ENCODE data around the gene MAST4.
A peak's percentile ranks its signal among the peaks of the same experiment; 100 is the strongest.

Gene MAST4

DNA sequence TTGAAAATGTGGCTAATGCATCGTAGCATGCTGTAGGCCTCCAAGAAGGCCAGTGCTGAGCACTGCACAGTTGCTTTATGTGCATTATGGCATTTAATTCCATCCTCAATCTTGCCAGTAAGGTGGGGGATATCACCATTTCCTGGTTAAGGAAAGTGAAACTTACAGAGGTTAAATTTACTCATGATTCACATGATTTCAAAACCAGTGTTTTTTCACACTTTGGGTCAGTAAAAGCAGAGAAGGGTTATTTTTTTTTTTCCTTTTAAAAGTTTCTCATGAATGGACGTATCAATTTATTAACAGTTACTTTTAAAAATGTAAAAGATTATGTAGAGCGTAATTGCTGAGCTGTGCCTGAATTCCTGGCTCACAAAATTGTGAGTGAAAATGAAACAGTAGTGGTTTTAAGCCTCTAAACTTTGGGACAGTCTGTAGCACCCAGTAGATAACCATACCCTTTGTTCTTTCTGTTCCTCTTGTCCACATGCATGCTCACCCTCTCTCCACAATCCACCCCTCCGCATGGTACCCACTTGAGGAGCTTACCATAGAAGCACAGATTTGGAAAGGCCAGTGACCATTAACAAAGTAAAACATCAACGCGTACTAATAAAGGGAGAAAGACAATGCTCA, 21.2 kb downstream of the MAST4 start:
- H3K4me3 Mint-ChIP-seq: no peak overlapping the region
- peaks cover 42% of the 10 kb centered on the region for H3K4me1 Mint-ChIP-seq
- DNase-seq: no peak
- H3K27me3 Mint-ChIP-seq: peaks cover 7% of the 10 kb centered on the region
- peak overlapping the region; percentile 79 for H3K27ac Mint-ChIP-seq
- CTCF ChIA-PET: interaction anchor here (1.0 kb wide), 1 partner anchor 86 kb away, joined by 4 read pairs; no protein-coding TSS in a partner anchor
- peaks cover 2% of the 10 kb centered on the region for H3K9me3 Mint-ChIP-seq
- peaks cover 4% of the 10 kb centered on the region for H3K36me3 Mint-ChIP-seq

DNA sequence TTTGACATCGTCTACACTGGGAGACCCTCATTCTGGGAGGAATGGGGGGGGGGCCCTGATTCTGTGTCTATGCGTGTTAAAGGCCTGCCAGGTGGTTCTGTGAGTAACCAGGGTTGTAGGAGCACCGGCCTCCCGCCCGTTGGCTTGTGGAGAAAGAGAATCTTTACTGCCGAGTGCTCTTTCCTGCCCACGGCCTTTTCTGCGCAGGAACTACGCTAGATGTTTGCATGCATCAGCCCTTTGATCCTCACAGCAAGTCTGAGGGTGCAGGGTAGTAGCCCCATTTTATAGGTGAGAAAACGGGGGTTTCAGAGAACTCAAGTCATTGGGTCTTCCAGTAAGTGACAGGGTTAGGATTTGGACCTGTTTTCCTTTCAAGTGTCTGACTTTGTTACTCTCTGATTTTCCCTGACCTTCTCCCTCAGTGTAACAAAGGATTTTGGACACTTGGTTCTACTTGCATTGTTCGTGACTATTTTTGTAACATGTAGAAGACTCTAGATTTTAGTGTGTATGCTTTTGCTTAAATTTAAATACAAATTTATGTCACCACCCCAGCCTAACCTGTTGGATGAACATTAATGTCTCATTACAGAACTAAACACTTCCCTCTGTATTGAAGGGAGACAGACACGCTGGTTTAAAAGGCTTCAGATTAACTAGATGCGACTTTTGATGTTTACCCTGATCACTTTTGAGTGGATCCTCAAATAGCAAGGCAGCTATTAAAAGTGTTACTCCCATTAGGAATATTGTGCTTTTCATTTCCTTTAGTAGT, 22.0 kb downstream of the MAST4 start:
- DNase-seq: peak; percentile 32

DNA sequence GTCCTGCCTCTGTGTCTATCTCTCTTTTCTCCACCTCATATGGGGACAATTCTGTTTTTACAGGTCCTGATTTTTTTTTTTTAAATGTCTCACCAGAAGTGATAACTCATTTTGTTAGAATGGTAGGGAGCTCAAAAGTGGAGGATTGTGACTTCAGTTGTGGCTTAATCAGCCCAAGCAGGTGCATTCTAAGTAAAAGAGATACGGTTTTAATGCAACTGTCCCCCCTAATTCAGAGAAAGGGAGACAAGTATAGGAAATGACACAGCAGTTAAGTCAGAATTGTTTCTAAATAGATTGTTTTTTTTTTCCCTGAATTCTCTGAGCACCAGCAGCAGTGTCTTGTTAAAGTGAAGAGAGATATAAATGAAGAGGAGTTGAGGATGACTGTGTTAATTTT, 24.5 kb downstream of the MAST4 start:
- Mint-ChIP-seq H3K27me3 (peaks cover 4% of the 10 kb centered on the region), H3K4me1 (peaks cover 42% of the 10 kb centered on the region), H3K4me3 (no peak overlapping the region), H3K36me3 (peaks cover 2% of the 10 kb centered on the region), H3K9me3 (peaks cover 7% of the 10 kb centered on the region), H3K27ac (peak overlapping the region; percentile 74)
- DNase-seq: no peak
- CTCF ChIA-PET: no interaction called here

More for the DNA sequence above, 22.0 kb downstream of the MAST4 start:
- peak overlapping the region; percentile 79 for H3K27ac Mint-ChIP-seq
- no peak overlapping the region for H3K4me3 Mint-ChIP-seq
- peaks cover 4% of the 10 kb centered on the region for H3K27me3 Mint-ChIP-seq
- peaks cover 2% of the 10 kb centered on the region for H3K36me3 Mint-ChIP-seq
- CTCF ChIA-PET: no interaction called here
- H3K4me1 Mint-ChIP-seq: peaks cover 42% of the 10 kb centered on the region
- peaks cover 5% of the 10 kb centered on the region for H3K9me3 Mint-ChIP-seq

DNA sequence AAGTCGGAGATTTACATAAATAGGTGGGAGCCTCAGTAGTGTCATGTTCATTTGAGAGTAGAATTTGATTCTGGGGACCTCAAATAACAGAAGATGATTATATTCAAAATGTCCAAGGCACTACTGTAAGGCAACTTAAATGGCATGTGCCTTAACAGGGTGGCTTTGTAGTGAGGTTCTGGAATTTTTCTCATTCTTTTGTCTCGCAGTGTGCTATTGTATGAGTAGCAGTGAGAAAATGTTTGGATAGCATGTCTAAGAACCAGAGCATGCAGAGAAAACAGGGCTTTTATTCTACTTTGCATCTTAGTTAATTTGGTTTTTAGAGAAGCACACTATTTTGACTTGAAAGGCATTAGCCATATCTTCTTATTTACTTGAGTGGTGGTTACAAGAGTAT, 25.0 kb downstream of the MAST4 start:
- no peak for DNase-seq
- Mint-ChIP-seq H3K27me3 (peaks cover 4% of the 10 kb centered on the region), H3K4me1 (peaks cover 42% of the 10 kb centered on the region), H3K36me3 (peaks cover 2% of the 10 kb centered on the region), H3K9me3 (peaks cover 7% of the 10 kb centered on the region), H3K27ac (peak overlapping the region; percentile 74), H3K4me3 (no peak overlapping the region)
- CTCF ChIA-PET: no interaction called here

DNA sequence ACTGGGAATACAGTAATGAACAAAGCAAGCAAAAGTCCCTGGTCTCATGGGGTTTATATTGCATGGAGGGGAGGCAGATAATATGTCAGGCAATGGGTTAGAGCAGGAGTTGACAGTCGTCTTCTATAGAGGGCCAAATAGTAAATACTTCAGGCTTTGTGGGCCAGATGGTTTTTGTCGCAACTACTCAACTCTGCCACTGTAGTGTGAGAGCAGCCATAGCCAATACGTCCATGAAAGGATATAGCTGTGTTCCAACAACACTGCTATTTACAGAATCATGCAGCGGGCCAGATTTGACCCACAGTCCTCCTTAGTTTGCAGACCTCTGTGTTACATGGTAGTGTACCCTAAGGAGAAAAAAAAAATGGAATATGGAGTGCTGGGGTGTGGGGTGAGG, 25.5 kb downstream of the MAST4 start:
- Mint-ChIP-seq H3K27me3 (peaks cover 4% of the 10 kb centered on the region), H3K36me3 (peaks cover 2% of the 10 kb centered on the region), H3K4me3 (no peak overlapping the region), H3K9me3 (peaks cover 7% of the 10 kb centered on the region), H3K27ac (no peak overlapping the region), H3K4me1 (peaks cover 38% of the 10 kb centered on the region)
- CTCF ChIA-PET: no interaction called here
- no peak for DNase-seq

DNA sequence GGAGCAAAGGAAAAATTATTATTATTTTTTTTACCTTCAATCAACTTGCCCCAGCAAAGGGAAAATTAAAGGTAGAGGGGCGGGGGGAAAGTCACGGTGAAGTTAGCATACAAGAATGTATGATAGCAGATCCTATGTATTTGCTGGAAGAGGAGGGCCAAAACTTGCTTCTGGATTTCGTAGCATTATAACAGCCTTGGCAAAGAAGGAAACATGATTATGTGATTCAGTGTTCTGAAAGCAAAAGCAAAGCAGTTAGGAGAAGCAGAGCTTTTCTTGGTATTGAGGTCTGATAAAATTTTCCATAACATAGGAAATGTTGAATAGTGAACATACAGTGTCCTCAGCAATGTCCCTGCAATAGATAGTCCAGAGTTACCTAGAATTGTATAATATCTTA, 32.4 kb downstream of the MAST4 start:
- CTCF ChIA-PET: no interaction called here

DNA sequence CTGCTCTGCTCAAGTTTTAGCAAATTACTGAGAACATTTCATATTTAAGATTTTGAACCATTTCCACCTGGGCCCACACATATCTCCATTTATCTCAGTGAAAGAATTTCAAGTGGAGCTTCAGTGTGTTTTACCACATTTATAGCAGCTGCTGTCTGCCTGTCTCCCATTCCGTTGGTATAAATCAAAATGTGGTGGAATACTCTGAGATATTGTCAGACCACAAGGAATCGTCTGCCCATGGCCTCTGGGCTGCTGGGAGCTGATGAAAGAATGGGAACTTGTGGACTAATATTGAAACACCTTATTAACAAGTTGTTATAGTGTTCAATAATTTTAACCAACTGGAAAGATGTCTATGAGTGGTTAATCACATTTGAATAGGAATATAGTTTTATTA, 33.3 kb downstream of the MAST4 start:
- peaks cover 13% of the 10 kb centered on the region for H3K27me3 Mint-ChIP-seq
- H3K27ac Mint-ChIP-seq: no peak overlapping the region
- no peaks in the 10 kb centered on the region for H3K36me3 Mint-ChIP-seq
- no peaks in the 10 kb centered on the region for H3K4me1 Mint-ChIP-seq
- CTCF ChIA-PET: interaction anchor here (0.6 kb wide), 1 partner anchor 152 kb away, joined by 3 read pairs; no protein-coding TSS in a partner anchor
- H3K4me3 Mint-ChIP-seq: no peak overlapping the region
- DNase-seq: no peak
- H3K9me3 Mint-ChIP-seq: no peaks in the 10 kb centered on the region

More for the DNA sequence above, 32.4 kb downstream of the MAST4 start:
- H3K4me3 Mint-ChIP-seq: no peak overlapping the region
- H3K27me3 Mint-ChIP-seq: peaks cover 13% of the 10 kb centered on the region
- H3K4me1 Mint-ChIP-seq: no peaks in the 10 kb centered on the region
- no peak overlapping the region for H3K27ac Mint-ChIP-seq
- DNase-seq: no peak
- peaks cover under 1% of the 10 kb centered on the region for H3K9me3 Mint-ChIP-seq
- H3K36me3 Mint-ChIP-seq: no peaks in the 10 kb centered on the region

DNA sequence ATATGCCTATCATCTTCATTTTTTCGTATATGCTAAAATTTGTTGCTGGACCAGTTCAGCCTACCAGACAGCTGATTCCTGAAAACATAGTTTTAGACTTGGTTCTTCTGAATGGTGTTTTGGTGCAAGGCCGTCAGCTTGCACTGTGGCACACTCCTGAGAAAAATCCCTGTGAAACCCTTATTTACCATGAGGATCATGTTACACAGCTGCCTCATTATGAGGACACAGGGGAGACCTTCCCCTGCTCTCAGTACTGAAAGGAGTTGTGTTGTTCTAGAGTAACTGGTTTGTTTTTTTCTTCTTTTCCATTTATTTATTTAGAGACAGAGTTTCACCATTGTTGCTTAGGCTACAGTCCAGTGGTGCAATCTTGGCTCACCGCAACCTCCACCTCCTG, 37.6 kb downstream of the MAST4 start:
- CTCF ChIA-PET: no interaction called here

DNA sequence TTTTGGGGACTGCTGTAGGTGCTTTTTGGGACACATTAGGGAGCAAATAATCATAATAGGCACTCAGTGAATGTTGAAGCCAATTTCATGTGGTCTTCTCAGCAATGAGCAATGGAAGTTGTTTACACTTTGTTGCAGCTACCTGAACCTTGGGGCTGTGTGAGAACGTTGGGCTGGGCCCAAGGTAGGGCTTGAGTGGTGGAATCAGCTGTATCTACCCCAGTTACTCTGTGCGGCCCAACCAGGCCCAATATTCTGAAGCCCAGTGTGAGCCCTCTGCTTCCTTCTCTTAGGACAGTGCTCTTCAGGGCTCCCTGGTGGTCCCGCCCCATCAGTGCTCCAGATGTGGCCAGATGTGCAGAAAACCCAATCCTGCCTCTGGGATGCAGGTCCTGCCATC, 38.4 kb downstream of the MAST4 start:
- no peaks in the 10 kb centered on the region for H3K9me3 Mint-ChIP-seq
- peaks cover 3% of the 10 kb centered on the region for H3K27me3 Mint-ChIP-seq
- H3K4me1 Mint-ChIP-seq: no peaks in the 10 kb centered on the region
- CTCF ChIA-PET: no interaction called here
- H3K4me3 Mint-ChIP-seq: no peak overlapping the region
- no peaks in the 10 kb centered on the region for H3K36me3 Mint-ChIP-seq
- H3K27ac Mint-ChIP-seq: no peak overlapping the region
- DNase-seq: no peak

More for the DNA sequence above, 37.6 kb downstream of the MAST4 start:
- H3K9me3 Mint-ChIP-seq: no peaks in the 10 kb centered on the region
- H3K4me3 Mint-ChIP-seq: no peak overlapping the region
- no peak for DNase-seq
- no peaks in the 10 kb centered on the region for H3K4me1 Mint-ChIP-seq
- H3K27me3 Mint-ChIP-seq: peaks cover 9% of the 10 kb centered on the region
- H3K36me3 Mint-ChIP-seq: no peaks in the 10 kb centered on the region
- no peak overlapping the region for H3K27ac Mint-ChIP-seq

DNA sequence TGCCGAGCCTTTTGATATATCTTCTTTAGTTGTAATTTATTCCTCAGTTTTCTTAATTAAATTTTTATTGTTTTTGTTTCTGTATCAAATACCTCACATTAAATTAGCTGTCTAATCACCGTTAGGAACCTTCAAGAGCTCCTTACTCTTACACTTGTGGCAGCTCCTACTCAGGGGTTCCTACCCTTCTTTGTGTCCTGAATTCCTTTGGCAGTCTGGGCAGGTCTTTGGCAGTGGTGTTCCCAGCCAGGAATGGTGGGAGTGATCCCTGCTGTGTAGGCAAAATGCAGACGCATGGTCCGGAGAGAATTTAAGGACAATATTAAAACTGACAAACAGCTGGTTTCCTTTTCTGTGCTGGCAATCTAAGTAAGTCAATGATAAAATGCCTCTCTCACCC, 41.8 kb downstream of the MAST4 start:
- H3K36me3 Mint-ChIP-seq: no peaks in the 10 kb centered on the region
- H3K27ac Mint-ChIP-seq: no peak overlapping the region
- H3K4me1 Mint-ChIP-seq: no peaks in the 10 kb centered on the region
- no peaks in the 10 kb centered on the region for H3K9me3 Mint-ChIP-seq
- no peaks in the 10 kb centered on the region for H3K27me3 Mint-ChIP-seq
- no peak overlapping the region for H3K4me3 Mint-ChIP-seq
- DNase-seq: no peak
- CTCF ChIA-PET: no interaction called here

DNA sequence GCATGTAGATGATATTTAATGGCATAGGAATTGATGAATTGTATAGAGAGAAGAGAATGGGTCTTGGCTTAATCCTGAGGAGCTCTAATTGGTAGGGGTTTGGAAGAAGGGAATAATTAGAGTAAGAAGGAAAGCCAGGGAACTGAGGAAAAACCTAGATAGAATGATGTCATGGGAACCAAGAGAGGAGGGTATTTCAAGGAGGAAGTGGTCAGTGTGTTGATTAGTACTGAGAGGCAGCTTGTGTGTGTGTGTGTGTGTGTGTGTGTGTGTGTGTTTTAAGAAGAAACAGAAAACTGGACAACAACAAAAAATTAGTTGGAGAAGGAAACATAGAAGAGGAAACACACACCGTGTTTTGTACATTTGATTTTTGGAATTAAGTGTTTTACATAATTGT, 42.8 kb downstream of the MAST4 start:
- Mint-ChIP-seq H3K27me3 (no peaks in the 10 kb centered on the region), H3K9me3 (no peaks in the 10 kb centered on the region)
- CTCF ChIA-PET: no interaction called here

DNA sequence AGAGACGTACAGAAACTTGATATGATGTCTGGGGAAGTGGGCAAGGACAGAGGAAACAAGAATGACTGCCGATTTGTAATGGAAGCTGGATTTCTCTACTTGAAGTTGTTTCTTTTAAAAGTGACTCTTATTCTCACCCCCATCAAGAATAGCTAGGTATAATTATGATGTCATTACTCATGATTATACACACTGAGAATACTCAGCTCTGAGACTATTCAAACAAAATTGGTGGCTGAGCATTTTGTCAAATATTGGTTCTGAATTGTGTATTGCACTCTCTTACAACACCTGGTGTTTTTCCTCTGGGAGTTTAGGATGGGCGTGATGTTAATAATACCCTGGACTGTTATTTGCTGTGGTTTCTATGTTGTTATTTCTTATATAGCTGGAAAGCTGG, 46.3 kb downstream of the MAST4 start:
- Mint-ChIP-seq H3K27ac (no peak overlapping the region), H3K9me3 (no peaks in the 10 kb centered on the region), H3K27me3 (peaks cover 4% of the 10 kb centered on the region), H3K4me1 (no peaks in the 10 kb centered on the region), H3K4me3 (no peak overlapping the region), H3K36me3 (no peaks in the 10 kb centered on the region)
- no peak for DNase-seq
- CTCF ChIA-PET: interaction anchor here (0.8 kb wide), 1 partner anchor 149 kb away, joined by 3 read pairs; no protein-coding TSS in a partner anchor

More for the DNA sequence above, 42.8 kb downstream of the MAST4 start:
- H3K4me3 Mint-ChIP-seq: no peak overlapping the region
- DNase-seq: no peak
- H3K4me1 Mint-ChIP-seq: no peaks in the 10 kb centered on the region
- no peak overlapping the region for H3K27ac Mint-ChIP-seq
- H3K36me3 Mint-ChIP-seq: no peaks in the 10 kb centered on the region

DNA sequence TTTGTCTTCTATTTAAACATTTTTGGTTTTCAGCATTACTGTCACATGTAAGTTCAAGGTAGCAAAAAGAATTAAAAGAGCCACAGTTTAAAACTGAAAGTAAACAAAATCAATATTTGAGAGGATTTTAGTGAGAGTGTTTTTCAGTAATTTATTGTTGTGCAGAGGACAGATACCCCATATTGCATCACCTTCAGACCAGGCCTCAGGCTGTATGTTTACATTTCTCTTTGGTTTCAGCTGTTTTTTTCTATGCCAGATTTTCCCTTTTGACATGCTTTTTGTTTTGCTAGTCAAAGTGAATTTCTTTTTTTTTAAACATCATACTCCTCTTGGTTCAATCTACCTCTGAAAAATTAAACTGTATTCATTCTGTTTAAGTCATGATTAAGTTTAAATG, 47.2 kb downstream of the MAST4 start:
- Mint-ChIP-seq H3K4me3 (no peak overlapping the region), H3K27ac (no peak overlapping the region), H3K27me3 (peaks cover 4% of the 10 kb centered on the region), H3K9me3 (no peaks in the 10 kb centered on the region), H3K36me3 (no peaks in the 10 kb centered on the region), H3K4me1 (no peaks in the 10 kb centered on the region)
- CTCF ChIA-PET: interaction anchor here (0.8 kb wide), 1 partner anchor 148 kb away, joined by 3 read pairs; no protein-coding TSS in a partner anchor
- DNase-seq: no peak

DNA sequence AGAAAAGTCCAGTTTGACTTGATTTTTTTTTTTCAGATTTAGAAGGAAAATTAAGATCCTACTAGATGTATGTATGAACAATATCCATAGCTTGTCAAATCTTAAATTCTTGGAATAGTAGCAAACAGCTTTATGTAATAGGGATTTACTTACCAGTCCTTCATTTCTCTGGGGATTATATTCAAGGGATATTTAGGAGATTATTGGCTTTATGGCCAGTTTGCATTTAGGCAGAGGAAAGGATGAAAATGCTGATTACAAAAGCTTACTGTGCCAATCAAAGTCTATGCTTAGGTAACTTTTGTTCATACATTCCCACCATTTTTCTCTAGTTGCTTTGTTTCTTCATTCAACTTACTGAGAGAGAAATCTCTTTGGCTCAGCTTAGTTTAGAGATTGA, 47.9 kb downstream of the MAST4 start:
- Mint-ChIP-seq H3K4me3 (no peak overlapping the region), H3K27me3 (peaks cover 4% of the 10 kb centered on the region), H3K9me3 (no peaks in the 10 kb centered on the region), H3K4me1 (no peaks in the 10 kb centered on the region), H3K36me3 (no peaks in the 10 kb centered on the region), H3K27ac (no peak overlapping the region)
- CTCF ChIA-PET: no interaction called here
- no peak for DNase-seq

DNA sequence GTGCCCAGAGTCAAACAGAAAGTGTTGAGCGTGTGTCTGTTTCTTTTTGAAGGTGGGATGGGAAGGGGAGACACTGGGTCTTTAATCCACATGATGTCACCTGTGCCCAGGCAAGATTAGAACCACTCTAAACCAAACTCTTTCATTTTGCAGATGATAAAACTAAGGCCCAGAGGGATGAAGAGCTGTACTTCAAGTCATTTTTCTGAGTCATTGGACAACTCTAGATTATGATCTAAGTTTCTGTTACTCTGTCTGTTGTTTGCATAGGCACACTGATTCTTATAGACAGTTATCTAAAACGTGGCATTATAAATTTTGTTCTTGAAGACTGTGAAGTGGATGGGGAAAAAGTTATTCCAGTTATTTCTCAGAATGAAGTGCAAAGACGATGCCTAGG, 48.8 kb downstream of the MAST4 start:
- no peak overlapping the region for H3K4me3 Mint-ChIP-seq
- H3K27me3 Mint-ChIP-seq: peaks cover 4% of the 10 kb centered on the region
- H3K9me3 Mint-ChIP-seq: no peaks in the 10 kb centered on the region
- DNase-seq: no peak
- H3K4me1 Mint-ChIP-seq: no peaks in the 10 kb centered on the region
- CTCF ChIA-PET: no interaction called here
- H3K36me3 Mint-ChIP-seq: no peaks in the 10 kb centered on the region
- no peak overlapping the region for H3K27ac Mint-ChIP-seq

Data from activated naive CD4-positive, alpha-beta T cell treated with anti-CD3 and anti-CD28 coated beads, Interleukin-2, amount 10 ng/mL, durations not matched to agents 7 days and 5 days (primary cell).